PC-3 (cell line): Measurements from ENCODE around the gene TEX52.

Experiments
- EZH2 ChIP-seq: fragments of 300-600 bp; sonication (generic); IDR thresholded peaks from one replicate; pipeline ENCODE4 v1.6.1; 2017; ENCODE audit warnings: antibody characterized with exemption, mild to moderate bottlenecking, low read length; ENCODE audit not compliant: unreplicated experiment
- TF ChIP-seq, protein P1 (sequence below): fragments of 300-600 bp; sonication (generic); conservative IDR thresholded peaks from 2 replicates; pipeline ENCODE4 v1.5.1; 2017; ENCODE audit warnings: antibody characterized with exemption, low read depth, mild to moderate bottlenecking, low read length

DNA sequence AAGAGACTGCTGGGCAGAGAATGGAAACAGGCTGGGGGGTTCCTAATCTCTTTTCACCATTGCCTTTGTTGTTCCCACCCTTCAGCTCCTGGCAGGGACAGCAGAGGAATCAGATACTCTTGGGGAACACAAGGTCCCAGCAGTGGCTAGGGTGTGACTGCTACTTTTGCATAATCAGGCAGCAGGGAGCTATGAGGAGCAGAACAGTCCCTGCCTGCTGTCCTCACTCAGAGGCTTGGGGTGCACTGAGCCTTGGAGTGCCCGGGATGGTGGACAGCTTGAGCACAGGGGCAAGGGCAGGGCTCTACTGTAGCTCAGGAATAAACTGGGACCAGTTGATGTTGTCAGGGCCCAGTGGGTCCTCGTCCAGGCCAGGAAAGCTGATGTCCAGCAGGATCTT, 1.5 kb upstream of the TEX52 start:
- TF ChIP-seq, protein P1, sequence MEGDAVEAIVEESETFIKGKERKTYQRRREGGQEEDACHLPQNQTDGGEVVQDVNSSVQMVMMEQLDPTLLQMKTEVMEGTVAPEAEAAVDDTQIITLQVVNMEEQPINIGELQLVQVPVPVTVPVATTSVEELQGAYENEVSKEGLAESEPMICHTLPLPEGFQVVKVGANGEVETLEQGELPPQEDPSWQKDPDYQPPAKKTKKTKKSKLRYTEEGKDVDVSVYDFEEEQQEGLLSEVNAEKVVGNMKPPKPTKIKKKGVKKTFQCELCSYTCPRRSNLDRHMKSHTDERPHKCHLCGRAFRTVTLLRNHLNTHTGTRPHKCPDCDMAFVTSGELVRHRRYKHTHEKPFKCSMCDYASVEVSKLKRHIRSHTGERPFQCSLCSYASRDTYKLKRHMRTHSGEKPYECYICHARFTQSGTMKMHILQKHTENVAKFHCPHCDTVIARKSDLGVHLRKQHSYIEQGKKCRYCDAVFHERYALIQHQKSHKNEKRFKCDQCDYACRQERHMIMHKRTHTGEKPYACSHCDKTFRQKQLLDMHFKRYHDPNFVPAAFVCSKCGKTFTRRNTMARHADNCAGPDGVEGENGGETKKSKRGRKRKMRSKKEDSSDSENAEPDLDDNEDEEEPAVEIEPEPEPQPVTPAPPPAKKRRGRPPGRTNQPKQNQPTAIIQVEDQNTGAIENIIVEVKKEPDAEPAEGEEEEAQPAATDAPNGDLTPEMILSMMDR: no peak
- TF ChIP-seq EZH2: no peak
